Myometrial cell (primary cell): ENCODE data around the gene CCL21. TPM values are rescaled to one million over a fixed set of nuclear protein-coding genes. Genes with fewer than 3 reads are reported as not detected.

Experiments used
- total RNA-seq: library from RNA; depleted of rRNA; stranded (reverse); fragments of >200 nt; gene quantifications from 2 replicates; pipeline ENCODE4 v1.2.3, GENCODE V29; 2015

CCL21 gene, protein sequence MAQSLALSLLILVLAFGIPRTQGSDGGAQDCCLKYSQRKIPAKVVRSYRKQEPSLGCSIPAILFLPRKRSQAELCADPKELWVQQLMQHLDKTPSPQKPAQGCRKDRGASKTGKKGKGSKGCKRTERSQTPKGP
- total RNA-seq = not detected in 2 replicates

DNA sequence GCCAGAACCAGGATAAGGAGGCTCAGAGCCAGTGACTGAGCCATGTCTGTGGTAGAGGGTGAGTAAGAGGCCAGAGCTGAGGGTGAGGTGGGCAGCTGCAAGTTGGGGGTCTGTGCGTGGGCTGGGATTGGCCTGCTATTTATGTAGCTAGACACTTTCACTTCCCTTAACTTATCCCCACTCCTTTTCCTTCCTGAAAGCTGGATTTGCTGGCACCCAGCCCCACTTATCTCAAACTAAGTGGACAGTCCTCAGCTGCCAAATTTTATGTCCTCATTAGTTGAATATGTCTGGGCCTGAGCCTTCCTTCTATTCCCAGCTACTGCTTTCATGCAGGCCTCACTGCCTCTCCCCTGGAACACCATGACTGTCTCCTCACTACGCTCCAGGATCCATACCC lies at the start of gene CCL21:
Gene CCL21 (minus strand): TSS at position 114 of the 400 bp plus-strand sequence. CDS start 70 bp downstream, at position 44.

DNA sequence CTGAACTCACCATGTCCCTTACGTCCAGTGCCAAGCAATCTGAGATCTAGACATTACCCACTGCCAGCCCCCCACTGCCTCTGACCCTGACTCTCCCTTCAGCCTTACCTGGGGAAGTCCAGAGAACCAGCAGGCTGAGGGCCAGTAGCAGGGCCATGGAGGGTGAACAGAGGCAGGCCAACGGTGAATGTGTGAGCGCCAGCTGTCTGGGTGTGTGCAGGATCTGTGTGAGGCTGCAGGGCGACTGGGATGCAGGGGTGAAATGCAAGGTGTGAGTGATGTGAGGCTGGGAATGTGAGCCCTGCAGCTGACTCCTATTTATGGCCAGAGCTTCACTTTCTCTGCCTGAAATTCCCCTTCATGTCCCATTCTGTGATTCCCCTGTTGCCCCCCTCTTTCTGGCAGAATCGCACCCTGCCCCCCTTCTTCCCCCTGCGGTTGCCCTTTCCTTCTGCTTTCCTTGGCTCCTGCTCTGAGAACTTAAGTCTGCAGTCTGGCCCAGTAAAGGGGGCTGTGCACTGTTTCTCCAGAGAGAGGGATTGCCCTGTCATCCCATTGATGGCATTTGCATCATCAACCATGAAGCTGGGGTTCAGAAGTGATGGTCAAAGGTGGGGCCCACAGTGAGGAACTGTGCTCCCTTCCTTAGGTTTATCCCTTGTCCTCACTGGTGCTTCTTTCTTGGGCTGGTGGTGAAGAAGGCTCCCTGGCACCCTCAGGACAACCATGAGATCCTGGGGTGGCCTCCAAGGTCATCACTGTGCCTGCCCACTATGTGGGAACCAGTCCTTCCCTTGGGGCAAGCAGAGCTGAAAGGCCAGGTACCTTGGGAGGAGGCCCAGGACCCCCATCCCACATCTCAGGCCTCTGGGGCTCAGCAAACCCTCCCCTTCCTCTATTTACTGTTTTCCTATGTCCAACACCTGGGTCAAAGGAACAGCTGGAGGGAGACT lies 18.7 kb downstream of the CCL21 start, which contains the start of gene CCL19:
Gene CCL19 (minus strand): TSS at position 294 of the 953 bp plus-strand sequence. CDS start 137 bp downstream, at position 157.

DNA sequence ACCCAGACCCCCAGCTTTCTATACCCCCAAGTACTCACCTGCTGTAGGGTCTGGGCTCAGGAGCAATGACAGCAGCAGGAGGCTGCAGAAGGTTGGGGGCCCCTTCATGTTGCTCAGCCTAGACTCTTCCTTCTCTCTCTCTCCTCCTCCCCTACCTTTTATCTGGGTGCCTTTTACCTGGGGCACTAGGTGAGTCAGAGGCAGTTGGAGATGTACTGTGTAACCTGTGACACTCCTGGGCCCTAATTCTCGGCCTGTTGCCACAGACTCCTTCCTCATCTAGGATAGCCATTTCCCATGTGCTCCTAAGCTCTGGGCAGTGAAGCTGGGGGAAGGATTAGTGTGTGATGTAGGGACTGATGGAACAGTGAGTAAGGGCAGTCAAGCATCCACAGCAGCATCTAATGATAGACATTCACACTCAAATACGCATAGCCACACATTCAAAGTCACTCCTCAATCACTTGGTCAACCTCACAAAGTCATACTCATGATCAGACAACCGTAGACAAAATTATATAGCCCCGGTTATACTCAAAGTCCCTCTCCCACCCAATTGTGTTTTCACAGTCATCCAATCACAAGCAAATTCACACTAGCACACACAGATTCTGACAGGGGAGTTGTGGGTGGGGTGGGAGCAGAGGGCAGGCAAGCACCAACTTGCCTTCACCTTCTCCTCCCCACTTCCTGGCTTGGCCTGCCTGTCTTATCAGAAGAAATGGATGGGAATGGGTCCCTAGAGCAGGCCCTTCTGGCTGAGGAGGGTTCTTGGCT lies 47.2 kb downstream of the CCL21 start, which contains the start of gene CCL27:
Gene CCL27 (minus strand): TSS at position 132 of the 777 bp plus-strand sequence. CDS start 24 bp downstream, at position 108.

Other genes starting within 250 kb of the CCL21 start
- not detected in 2 replicates for gene ENHO, start 187.1 kb downstream of the CCL21 start, total RNA-seq
- gene CNTFR, start 120.4 kb downstream of the CCL21 start, total RNA-seq = 0.86 TPM in 1 of 2 replicates, not detected in the other
- gene RPP25L, start 98.0 kb downstream of the CCL21 start, total RNA-seq = 32.6 and 43.8 TPM in 2 replicates
- gene DCTN3, start 89.6 kb downstream of the CCL21 start, total RNA-seq = 179 and 213 TPM in 2 replicates
- gene ARID3C, start 81.1 kb downstream of the CCL21 start, total RNA-seq = under 0.01 and 0.58 TPM in 2 replicates
- 201 and 244 TPM in 2 replicates for gene SIGMAR1, start 72.3 kb downstream of the CCL21 start, total RNA-seq
- gene GALT, start 63.5 kb downstream of the CCL21 start, total RNA-seq = 19.0 and 20.2 TPM in 2 replicates
- 7.6 and 13.5 TPM in 2 replicates for gene IL11RA, start 58.0 kb downstream of the CCL21 start, total RNA-seq
- gene CCL27, start 47.5 kb downstream of the CCL21 start, total RNA-seq = 0.58 TPM in 1 of 2 replicates, not detected in the other
- gene CCL19, start 18.9 kb downstream of the CCL21 start, total RNA-seq = not detected in 2 replicates
- gene PHF24, start 248.1 kb upstream of the CCL21 start, total RNA-seq = not detected in 2 replicates